ENCODE measurements around the gene ADAMTSL3. TPM values are rescaled to one million over a fixed set of nuclear protein-coding genes. Genes with fewer than 3 reads are reported as not detected.

The ADAMTSL3 gene
- total and polyA plus RNA-seq, 2 of the 8 experiments (the other 6 are each of a cell fraction or from before 2014, with no cell fraction given): 0.35 to 1.4 TPM

GRCh38 chr15:83746231-83746630 is 92.3 kb downstream of the ADAMTSL3 start:
- Histone ChIP-seq H3K79me2 (ENCODE audit: control insufficient read depth in 1 of 2, insufficient read depth in 2 of 2, low read length in 2 of 2) (no peaks in the 10 kb centered on the region), H3K79me1 (ENCODE audit: low read depth, low read length) (no peaks in the 10 kb centered on the region), H3K9ac (replicated peaks in 1 of 4; ENCODE audit: extremely low read depth in 1 of 4, low read depth in 3 of 4, low read length in 3 of 4) (no peak overlapping the region), H3K4me3 (ENCODE audit: extremely low read depth in 1 of 4, insufficient read depth in 2 of 4, low read depth in 3 of 4, low read length in 4 of 4) (no peak overlapping the region), H2AFZ (ENCODE audit: low read length) (no peak overlapping the region), H4K5ac (ENCODE audit: insufficient read length, low read depth, low read length) (no peak overlapping the region), H3K4ac (replicated peaks; ENCODE audit: insufficient read length, low read depth, low read length) (no peak overlapping the region), H2BK15ac (ENCODE audit: low read length) (no peak overlapping the region), H3K4me1 (replicated peaks in 1 of 4; ENCODE audit: control insufficient read depth in 3 of 4, insufficient read depth in 4 of 4, low read length in 3 of 4) (no peaks in the 10 kb centered on the region), H3K23ac (ENCODE audit: insufficient read length) (no peak overlapping the region), H2BK120ac (replicated peaks; ENCODE audit: low read depth, low read length) (no peak overlapping the region), H3K14ac (ENCODE audit: insufficient read length) (no peak overlapping the region), H4K91ac (replicated peaks; ENCODE audit: insufficient read length, low read length) (no peak overlapping the region), H2BK5ac (ENCODE audit: low read depth, low read length) (no peak overlapping the region), H3K4me2 (ENCODE audit: insufficient read depth in 1 of 2, low read depth in 2 of 2, low read length in 2 of 2) (no peak overlapping the region), H2AK5ac (ENCODE audit: low read depth, low read length) (no peak overlapping the region), H3K27ac (ENCODE audit: low read depth, low read length) (no peak overlapping the region), H2BK12ac (ENCODE audit: low read depth, low read length) (no peak overlapping the region), H3K9me3 (ENCODE audit: insufficient read depth in 2 of 2, low read depth in 1 of 2, low read length in 1 of 2) (no peaks in the 10 kb centered on the region), H4K8ac (ENCODE audit: extremely low read depth, insufficient read depth, low read length) (no peak overlapping the region), H3K18ac (ENCODE audit: extremely low read depth, low read length) (no peak overlapping the region), H3K36me3 (ENCODE audit: control insufficient read depth in 2 of 4, insufficient read depth in 4 of 4, low read length in 3 of 4) (no peaks in the 10 kb centered on the region), H2BK20ac (ENCODE audit: low read length) (no peak overlapping the region), H3K56ac (replicated peaks; ENCODE audit: insufficient read length, low read depth, low read length) (no peak overlapping the region), H4K20me1 (replicated peaks in 1 of 2; ENCODE audit: control insufficient read depth in 1 of 2, insufficient read depth in 2 of 2, low read length in 2 of 2) (no peaks in the 10 kb centered on the region), H3K23me2 (ENCODE audit: low read depth, low read length) (no peaks in the 10 kb centered on the region), H3K27me3 (replicated peaks in 1 of 4; ENCODE audit: control insufficient read depth in 3 of 4, extremely low read depth in 1 of 4, insufficient read depth in 3 of 4, low read length in 3 of 4) (no peaks in the 10 kb centered on the region)
- DNase-seq (ENCODE audit: low read depth in 1 of 2, low spot score in 2 of 2) (no peak), FAIRE-seq (no peak)
- POLR2A ChIA-PET (ENCODE audit: partially characterized antibody): no interaction called here
- WGBS, 2 experiments (ENCODE audit: extremely low coverage in 1 of 2, insufficient coverage in 1 of 2, insufficient read length in 1 of 2, insufficient replicate concordance in 2 of 2, low coverage in 1 of 2, low lambda C conversion rate in 2 of 2, missing lambda C conversion rate in 1 of 2): 91% methylated on average over 4 of the region's 4 CpGs; no CpG with 5 or more reads in 1 of the 2 experiments
- CTCF ChIA-PET (ENCODE audit: partially characterized antibody): interaction anchor here (0.7 to 2.3 kb wide), 12 partner anchors 10 to 498 kb away, joined by 3 to 13 read pairs (median 3); no protein-coding TSS in a partner anchor
- TF ChIP-seq MAFK (IDR thresholded peaks at IDR 0.05; ENCODE audit: low read depth, low read length): no peak
- no peak for TF ChIP-seq SIN3A (conservative IDR thresholded peaks at IDR 0.05 in 1 of 2, IDR thresholded peaks at IDR 0.05 in 1 of 2; ENCODE audit: low read depth in 1 of 2, low read length in 2 of 2)
- no peak for TF ChIP-seq EP300 (IDR thresholded peaks at IDR 0.05; ENCODE audit: borderline replicate concordance in 1 of 2, low read depth in 2 of 2, low read length in 2 of 2)
- TF ChIP-seq ASH2L (IDR thresholded peaks at IDR 0.05; ENCODE audit: low read length): no peak
